ENCODE data around the gene PPP6R2.
A peak's percentile ranks its signal among the peaks of the same experiment; 100 is the strongest.
"Not testable (repeated sequence)": the region's sequence is repeated elsewhere in the genome, so short reads cannot be mapped to it uniquely, and the experiment has no call there.

Gene PPP6R2

DNA sequence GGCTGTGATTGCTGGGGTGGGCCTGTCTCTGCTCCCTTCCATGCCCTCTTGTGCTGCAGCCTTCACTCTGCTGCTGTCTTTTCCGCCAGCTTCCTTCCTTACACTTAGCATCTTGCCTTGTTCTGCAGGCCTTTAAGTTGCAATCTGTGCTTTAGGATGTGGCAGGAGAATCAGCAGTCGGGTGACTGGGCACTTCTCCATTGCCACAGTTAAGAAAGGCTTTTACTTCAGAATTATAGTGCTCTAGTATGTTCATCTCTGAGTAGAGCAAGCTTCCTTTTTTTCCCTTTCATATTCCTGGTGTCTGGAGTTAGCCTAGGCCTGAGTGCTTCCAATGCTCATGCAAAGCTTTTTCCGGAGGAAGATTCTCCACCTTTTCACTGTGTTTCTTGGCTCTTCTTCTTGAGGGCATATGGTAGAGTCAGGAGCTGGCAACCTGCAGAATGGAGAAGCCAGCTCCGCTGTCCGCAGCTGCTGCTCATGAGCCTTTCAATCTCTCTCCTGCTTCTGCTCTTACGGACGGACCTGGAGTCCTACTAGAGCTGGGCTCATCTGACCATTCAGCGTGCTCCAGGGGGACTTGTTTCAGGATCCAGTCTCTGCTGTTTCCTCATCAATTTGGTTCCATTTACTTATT is 20.2 kb downstream of the PPP6R2 start:
- DNase-seq = peak in 2 of 42 donors; percentile 11 to 14

DNA sequence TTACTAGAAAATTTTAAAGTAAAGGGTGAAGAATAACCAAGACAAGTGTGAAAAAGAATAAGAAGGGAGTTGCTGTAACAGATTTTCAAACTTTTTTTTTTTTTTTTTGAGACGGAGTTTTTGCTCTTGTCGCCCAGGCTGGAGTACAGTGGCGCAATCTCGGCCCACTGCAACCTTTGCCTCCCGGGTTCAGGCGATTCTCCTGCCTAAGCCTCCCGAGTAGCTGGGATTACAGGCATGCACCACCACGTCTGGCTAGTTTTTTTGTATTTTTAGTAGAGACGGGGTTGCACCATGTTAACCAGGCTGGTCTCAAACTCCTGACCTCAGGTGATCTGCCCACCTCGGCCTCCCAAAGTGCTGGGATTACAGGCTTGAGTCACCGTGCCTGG is 20.7 kb downstream of the PPP6R2 start:
- DNase-seq; intact Hi-C loops (cut with DNase I): not testable (repeated sequence)

More for the DNA sequence above, 20.2 kb downstream of the PPP6R2 start:
- intact Hi-C loops (cut with DNase I) = no loop called here

DNA sequence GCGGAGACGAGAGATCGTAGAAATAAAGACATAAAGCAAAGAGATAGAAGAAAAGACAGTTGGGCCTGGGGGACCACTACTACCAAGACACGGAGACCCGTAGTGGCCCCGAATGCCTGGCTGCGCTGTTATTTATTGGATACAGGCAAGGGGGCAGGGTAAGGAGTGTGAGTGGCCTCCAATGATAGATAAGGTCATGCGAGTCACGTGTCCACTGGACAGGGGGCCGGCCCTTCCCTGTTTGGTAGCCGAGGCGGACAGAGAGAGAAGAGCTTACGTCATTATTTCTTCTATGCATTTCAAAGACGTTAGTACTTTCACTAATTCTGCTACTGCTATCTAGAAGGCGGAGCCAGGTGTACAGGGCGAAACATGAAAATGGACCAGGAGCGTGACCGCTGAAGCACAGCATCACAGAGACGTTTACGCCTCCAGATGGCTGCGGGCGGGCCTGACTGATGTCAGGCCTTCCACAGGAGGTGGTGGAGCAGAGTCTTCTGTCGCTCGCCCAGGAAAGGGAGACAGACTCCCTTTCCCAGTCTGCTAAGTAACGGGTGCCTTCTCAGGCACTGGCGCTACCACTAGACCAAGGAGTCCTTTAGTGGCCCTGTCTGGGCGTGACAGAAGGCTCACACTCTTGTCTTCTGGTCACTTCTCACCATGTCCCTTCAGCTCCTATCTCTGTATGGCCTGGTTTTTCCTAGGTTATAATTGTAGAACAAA is 24.8 kb downstream of the PPP6R2 start:
- intact Hi-C loops (cut with DNase I) = no loop called here
- DNase-seq = no peak

DNA sequence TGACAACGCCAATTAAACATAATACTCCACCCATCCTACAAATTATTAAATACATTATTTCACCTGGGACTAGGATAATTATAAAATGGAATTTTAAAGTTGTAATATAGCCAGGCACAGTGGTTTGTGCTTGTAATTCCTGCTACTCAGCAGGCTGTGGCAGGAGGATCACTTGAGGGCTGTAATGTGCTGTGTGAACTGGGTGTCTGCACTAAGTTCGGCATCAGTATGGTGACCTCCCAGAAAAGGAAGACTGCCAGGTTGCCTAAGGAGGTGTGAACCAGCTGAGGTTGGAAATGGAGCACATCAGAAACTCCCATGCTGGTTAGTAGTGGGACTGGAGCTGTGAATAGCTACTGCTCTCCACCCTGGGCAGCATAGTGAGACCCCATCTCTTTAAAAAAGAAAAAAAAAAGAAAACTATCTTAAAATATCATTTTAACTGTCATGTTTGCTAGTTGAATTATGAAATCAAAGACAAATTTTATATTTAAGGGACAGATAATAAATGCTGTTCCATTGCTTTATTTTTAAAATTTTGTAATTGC is 28.0 kb downstream of the PPP6R2 start:
- intact Hi-C loops (cut with DNase I) = no loop called here
- DNase-seq = no peak

DNA sequence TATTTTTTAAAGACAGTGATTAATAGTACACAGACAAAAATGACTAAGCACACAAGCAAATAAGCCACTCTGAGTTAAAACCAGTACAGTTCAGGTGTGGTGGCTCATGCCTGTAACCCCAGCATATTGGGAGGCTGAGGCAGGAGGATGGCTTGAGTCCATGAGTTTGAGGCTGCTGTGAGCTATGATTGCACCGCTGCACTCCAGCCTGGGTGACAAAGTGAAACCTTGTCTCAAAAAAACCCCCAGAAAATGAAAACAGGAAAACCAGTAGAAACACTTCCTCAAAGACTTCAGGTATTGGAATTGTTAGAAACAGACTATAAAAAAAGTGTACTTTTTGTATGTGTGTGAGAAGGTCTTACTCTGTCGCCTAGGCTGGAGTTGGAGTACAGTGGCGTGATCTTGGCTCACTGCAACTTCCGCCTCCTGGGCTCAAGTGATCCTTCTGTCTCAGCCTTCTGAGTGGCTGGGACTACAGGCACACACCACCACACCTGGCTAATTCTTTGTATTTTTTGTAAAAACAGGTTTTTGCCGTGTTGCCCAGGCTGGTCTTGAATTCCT is 33.0 kb downstream of the PPP6R2 start:
- intact Hi-C loops (cut with DNase I) = no loop called here
- DNase-seq = peak in 1 of 42 donors; percentile 16

DNA sequence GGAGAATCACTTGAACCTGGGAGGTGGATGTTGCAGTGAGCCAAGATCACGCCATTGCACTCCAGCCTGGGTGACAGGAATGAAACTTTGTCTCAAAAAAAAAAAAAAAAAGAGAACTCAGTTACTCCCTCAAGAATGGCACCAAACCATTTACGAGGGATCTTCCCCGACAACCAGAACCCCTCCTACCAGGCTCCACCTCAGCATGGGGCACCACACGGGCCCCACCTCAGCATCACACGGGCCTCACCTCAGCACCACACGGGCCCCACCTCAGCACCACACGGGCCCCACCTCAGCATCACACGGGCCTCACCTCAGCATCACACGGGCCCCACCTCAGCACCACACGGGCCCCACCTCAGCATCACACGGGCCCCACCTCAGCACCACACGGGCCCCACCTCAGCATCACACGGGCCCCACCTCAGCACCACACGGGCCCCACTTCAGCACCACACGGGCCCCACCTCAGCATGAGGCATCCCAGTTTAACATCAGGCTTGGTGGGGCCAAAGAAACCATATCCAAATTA is 38.0 kb downstream of the PPP6R2 start:
- DNase-seq; intact Hi-C loops (cut with DNase I): not testable (repeated sequence)

DNA sequence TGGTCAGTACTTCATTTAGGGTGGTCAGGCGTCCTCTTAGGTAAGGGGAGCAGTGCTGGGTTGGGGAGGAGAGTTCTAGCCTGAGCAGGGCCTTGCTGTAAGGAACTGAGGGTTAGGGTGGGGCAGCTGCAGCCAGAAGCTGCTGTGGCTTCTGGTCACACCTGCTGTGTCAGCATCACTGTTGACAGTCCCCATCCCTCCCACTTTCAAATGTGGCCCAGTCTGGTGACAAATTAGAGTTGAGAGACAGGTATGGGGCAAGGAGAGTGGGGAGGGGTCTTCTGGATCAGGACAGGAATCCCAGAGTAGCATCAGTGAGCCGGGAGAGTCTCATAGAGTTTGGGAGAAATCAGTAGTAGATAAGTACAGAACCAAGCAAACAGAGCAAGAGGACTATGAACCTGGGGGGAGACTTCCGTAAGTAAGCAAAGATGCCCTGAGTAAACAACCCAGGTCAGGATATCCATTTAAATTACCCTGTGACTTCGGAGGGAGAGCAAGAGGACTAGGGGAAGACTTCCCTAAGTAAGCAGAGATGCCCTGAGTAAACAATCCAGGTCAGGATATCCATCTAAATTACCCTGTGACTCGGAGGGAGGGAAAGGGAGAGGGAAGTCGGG is 53.7 kb downstream of the PPP6R2 start:
- DNase-seq = no peak
- intact Hi-C loops (cut with DNase I) = no loop called here

DNA sequence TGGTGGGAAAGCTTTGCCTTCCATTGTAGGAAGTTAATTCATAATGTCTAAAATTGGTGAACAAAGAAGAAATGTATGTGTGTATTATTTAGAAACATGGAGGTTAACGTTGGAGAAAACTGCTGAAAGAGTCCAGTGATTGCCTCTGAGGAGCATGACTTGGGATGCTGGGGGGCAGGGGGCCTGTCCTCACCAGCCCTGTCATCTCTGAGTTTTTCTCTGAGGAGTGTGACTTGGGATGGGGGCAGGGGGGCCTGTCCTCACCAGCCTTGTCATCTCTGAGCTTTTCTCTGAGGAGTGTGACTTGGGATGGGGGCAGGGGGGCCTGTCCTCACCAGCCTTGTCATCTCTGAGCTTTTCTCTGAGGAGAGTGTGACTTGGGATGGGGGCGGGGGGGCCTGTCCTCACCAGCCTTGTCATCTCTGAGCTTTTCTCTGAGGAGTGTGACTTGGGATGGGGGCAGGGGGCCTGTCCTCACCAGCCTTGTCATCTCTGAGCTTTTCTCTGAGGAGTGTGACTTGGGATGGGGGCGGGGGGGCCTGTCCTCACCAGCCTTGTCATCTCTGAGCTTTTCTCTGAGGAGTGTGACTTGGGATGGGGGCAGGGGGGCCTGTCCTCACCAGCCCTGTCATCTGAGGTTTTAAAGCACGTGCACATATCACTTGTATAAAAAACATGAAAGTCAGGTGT is 54.4 kb downstream of the PPP6R2 start:
- intact Hi-C loops (cut with DNase I) = not testable (repeated sequence)

DNA sequence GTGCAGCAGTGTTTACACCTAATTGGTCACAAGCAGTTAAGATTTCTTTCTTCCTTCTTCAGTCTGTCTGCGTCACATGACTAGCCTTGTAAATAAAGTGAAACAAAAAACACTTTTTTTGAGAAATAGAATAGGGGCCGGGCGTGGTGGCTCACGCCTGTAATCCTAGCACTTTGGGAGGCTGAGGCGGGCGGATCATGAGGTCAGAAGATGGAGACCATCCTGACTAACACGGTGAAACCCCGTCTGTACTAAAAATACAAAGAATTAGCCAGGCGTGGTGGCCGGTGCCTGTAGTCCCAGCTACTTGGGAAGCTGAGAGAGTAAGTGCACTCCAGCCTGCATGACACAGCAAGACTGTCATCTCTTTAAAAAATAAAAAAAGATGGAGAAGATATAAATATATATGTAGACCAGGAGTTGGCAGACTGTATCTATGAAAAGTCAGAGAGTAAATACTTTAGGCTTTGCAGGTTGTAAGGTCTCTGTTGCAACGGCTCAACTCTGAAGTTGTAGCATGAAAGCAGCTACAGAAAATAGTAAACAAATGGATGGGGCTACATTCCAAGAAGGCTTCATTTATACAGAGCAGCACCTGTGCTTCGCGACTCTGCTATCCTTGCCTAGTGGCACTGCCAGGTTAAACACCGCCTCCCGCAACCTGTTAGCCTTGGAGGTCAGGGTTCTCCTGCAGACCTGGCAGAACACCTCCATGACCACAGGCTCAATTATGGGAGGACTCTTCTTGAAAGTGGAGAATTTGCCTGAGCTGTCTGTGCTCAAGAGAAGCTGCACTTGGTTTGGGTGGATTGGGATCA is 55.9 kb downstream of the PPP6R2 start:
- DNase-seq = no peak
- intact Hi-C loops (cut with DNase I) = no loop called here

More for the DNA sequence above, 54.4 kb downstream of the PPP6R2 start:
- DNase-seq = peak in 1 of 42 donors; percentile 49

DNA sequence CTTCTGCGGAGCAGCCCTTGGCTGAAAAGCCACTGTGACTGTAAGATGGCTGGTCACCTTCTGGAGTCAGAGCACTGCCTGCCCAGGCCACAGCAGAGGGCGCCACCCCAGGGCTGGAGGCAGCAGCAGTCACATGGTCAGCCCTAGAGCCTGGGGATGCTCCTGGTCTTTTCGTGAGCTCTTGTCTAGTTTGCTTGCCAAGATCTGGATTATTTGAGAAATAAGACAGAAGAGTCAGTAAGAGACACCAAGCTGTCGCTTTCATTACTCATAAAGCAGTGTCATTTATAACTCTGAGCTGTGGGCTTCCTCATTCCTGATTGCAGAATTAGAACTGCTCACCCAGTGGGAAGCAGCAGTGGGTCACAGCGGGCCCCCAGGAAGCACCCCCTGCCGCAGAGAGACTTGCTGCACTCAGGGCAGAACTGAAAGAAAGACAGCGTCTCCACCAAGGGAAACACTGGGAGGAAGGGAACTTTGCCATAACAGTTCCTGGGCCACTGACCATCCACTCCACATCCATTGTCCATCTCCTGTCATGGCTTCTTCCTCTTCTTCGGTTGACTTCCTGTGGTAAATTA is 56.7 kb downstream of the PPP6R2 start:
- intact Hi-C loops (cut with DNase I) = no loop called here

DNA sequence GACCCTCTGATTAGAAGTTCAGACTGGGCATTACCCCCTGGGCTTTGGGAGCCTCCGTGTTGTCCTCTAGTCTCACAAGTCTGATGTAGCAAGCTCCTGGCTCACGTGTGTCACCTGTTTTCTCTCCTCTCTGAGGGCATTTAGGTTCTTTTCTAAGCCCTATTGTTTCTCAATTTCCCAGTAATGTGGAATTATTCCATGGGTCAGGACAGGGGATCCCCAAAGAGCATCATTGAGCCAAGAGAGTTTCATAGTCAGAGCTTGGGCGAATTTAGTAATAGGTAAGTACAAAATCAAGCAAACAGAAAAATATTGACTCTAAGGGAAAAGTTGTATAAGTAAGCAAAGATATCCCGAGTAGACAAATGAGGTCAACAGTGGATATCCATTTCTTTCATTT is 57.3 kb downstream of the PPP6R2 start:
- intact Hi-C loops (cut with DNase I) = no loop called here
- no peak for DNase-seq

More for the DNA sequence above, 56.7 kb downstream of the PPP6R2 start:
- DNase-seq = peak; percentile 21 to 79 (median 55)

DNA sequence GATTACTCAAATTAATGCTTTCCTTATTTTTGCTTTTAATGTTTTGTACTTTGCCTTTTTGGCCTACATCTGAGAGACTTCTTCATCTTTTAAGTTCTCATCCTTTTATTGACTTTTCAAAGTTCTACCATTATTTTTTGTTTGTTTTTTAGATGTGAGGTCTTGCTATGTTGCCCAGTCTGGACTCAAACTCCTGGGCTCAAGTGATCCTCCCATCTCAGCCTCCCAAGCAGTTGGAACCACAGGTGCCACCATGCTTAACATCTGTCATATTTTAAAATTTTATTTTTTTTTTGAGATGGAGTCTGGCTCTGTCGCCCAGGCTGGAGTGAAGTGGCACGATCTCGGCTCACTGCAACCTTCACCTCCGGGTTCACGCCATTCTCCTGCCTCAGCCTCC is 57.8 kb downstream of the PPP6R2 start:
- DNase-seq = no peak
- intact Hi-C loops (cut with DNase I) = no loop called here

DNA sequence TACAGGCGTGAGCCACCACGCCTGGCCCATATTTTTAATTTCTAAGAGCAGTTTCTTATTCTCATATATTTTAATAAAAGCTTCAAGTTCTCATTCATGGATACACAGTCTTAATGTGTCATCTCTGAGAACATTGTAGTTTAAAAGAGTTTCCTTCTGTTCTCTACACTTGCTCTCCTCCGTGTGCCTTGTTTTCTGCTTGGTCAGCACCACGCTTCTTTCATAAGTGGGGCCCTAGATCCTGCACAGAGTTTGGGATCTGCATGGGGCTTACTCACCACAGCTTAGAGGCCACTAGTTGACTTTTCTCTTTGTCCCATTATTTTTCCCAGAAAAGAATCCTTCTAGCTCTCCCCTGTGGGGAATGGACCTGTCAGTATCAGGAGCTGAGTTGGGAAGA is 58.8 kb downstream of the PPP6R2 start:
- intact Hi-C loops (cut with DNase I) = no loop called here
- no peak for DNase-seq

DNA sequence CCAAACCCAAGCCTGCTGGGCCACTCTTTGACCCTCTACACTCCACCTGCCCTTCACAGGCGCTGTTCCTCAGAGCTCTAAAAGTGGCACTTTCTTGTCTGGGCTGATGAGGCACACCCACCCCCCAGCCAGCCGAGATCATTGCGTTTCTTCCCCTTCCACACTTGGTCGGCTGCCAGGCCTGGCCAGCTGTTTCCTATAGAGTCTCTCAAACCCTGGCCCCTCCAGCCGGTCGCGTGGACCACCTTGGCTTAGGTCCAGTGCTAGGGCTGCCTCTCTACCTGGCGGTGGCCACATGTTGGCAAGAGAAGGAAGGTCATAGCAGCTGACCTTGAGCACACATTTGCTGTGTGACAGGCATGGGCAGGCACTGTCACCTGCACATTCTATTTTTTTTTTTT is 60.6 kb downstream of the PPP6R2 start:
- intact Hi-C loops (cut with DNase I) = no loop called here
- peak in 41 of 42 donors; percentile 16 to 77 (median 59) for DNase-seq

DNA sequence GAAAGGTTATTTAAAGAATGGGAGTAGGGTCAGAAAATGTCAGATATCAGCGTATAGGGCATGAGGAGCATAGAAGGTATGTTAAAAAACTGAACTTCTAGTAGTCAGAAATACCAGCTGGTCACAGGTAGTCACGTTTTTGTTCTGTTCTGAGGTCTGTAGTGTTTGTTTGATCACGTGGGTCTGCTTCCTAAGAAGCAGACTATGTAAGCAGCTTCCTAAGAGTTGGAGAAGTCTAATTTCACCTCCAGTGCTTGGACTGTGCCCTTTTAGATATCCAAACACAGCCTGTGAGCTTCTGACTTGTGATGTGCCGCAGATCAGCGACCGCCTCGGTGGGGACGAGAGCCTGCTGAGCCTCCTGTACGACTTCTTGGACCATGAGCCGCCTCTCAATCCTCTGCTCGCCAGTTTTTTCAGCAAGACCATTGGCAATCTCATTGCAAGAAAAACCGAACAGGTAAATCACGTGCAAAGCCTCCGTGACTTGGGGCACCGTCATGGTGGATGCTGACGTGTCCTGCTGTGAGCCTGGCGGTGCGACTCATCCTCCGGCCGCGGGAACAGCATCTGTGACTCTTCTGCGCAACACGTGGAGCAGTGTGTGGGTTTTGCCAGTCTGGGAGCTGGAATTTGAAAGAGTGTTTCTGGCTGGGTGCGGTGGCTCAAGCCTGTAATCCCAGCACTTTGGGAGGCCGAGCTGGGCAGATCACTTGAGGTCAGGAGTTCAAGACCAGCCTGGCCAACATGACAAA is 63.5 kb downstream of the PPP6R2 start:
- intact Hi-C loops (cut with DNase I) = no loop called here
- no peak for DNase-seq

DNA sequence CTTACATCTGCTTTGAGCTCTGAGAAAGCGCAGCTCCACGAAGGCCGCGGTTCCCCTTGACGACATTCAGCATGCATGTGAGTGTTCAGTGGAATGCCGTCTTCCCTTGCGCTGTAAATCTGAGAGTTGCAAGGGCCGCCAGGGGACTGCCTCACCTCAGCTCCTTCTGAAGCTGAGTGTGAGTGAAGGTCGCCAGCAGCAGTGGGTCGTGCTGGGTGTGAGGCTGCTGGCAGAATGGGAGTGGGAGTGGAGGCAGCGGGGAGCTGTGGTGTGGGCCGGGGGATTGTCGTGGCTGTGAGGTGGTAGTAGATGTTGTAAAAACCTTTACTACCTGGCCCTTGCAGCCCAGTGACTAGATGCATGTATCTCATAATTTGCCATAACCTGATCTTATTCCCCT is 65.2 kb downstream of the PPP6R2 start:
- intact Hi-C loops (cut with DNase I) = no loop called here
- DNase-seq = no peak

DNA sequence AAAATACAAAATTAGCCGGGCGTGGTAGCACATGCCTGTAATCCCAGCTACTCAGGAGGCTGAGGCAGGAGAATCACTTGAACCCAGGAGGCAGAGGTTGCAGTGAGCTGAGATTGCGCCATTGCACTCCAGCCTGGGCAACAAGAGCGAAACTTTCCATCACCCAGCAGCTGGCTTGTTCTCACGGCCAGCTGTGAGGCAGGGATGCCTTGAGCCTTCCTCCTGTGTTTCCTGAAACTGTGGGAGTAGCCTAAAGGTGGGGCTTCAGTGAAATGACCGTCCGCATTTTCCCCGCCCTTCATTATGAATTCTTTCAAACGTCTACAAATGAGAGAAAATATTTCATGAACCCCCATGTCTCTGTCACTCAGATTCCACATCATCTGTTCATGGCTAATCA is 65.8 kb downstream of the PPP6R2 start:
- DNase-seq; intact Hi-C loops (cut with DNase I): not testable (repeated sequence)

All from head of caudate nucleus (tissue), 42 donors.